CD4-positive, alpha-beta T cell treated with Interferon gamma for 1 hour (primary cell): ENCODE data around the gene ZNF101.

Source experiments
- DNase-seq: peaks from one replicate; pipeline ENCODE4 v3.0.0-alpha.2; 2020

ZNF101 gene

DNA sequence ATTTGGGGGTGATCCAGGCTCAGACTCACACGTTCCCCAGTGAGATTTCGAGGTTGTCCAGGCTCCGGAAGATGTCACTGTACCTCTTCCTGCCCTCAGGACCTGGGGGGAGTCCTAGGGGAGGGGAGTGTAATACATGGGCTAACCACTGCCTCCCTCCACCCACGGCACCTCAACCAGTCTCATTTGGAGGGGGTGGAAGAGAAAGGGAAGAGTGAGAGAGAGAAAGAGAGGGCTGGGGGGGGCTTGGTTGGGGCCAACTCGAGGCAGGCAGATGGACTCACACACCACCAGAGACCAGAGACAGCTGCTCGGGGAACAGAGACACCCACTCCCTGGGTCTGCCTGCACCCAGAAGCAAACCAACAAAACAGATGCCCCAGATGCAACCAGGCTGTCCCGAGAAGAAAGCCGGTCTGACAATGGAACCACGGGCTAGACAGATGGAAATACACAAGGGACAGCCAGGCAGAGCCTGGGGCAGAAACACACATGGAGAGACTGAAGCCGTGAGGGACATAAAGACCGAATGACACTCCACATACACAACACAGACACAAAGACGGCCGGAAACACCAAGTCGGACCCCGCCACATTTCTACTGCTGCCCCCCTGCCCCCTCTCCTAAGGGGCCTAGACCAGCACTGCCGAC, 26.0 kb upstream of the ZNF101 start:
- DNase-seq, result peak; percentile 58

DNA sequence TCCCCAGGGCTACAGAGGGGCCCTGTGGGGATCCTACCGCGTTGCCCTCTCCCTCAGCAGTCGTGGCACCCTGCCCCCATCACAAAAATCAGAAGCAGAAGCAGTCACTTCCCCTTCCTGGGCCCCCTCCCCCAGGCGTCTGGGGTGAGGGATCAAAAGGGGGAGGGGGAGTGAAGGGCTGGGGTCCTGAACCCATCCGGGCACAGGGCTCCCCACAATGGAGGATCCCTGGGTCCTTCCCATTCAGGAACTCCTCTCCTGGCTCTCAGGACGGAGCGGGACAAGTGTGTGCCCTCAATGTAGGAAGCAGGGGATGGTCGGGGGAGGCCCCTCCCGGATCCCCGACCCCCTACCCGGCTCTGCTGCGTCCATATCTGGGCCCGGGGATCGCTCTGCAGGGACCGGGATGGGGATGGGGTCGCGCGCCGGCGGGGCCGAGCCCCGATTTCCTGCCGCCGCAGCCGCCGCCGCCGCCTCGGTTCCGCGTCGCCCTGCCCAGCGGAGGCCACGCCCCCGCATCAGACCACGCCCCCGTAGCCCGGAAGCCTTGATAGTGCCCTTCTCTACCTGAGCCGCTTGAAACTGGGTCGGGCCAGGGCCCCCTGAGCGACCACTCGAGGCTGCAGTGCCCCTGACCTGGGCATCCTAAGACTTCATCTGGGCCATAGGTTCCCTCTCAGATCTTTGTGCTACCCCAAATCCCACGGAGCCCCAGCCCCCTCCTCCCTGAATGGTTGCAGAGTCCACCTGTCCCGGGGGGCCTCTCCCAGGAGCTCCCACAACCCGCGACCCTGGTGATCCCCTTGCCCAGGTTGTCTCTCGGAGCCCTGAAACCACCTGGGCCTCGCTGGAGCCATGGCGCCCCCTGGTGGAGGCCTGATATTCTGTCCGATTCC, 25.2 kb upstream of the ZNF101 start, which contains the start of gene GMIP:
Gene GMIP, minus strand, starts transcription at position 500 of the 896 bp plus-strand sequence. Its CDS starts 128 bp downstream, at position 372.
- DNase-seq, result peak; percentile 84

DNA sequence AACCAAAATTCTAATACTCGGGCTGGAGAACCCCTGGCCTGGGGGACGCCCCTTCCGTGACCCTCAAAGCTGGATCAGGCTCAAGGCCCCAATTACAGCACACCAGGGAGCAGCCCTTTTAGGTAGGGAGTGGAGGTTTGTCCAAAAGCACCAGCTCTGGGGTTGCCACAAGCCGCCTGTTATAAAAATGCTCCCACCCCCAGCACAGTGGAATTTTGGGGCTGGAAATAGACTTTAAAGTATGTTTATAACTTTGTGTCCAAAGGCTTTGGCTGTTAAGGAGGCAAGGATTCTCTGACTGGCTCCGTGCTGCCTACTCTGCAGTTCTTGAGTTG, 24.6 kb upstream of the ZNF101 start:
- DNase-seq, result no peak

DNA sequence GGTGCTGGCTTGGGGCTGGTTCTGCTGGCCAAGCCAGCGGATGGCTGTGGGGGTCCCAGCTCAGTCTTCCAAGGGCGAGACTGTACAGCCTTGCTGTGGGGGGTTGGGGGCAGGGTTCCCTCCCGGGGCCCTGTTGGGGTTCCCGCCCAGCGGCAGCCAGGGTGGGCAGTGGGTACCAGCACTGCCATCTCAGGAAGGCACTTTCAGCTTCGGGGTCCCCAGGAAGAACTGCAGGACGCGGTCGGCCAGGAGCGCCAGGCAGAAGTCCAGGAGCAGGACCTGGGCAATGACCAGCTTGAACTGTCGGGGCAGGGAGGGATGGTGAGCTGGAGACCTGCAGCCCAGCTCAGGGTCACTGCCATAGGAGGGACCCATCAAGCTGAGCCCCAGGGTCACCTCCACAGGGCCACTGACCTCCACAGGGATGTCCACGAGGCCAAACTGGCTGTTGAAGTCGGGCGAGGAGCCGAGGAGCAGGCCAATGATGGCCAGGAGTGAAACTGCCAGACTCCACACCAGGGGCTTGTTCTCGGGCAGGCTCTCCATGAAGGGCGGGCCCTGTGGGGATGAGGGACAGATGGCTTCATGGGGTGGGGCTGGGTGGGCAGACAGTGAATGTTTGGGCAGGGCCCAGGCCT, 23.3 kb upstream of the ZNF101 start:
- DNase-seq, result no peak

DNA sequence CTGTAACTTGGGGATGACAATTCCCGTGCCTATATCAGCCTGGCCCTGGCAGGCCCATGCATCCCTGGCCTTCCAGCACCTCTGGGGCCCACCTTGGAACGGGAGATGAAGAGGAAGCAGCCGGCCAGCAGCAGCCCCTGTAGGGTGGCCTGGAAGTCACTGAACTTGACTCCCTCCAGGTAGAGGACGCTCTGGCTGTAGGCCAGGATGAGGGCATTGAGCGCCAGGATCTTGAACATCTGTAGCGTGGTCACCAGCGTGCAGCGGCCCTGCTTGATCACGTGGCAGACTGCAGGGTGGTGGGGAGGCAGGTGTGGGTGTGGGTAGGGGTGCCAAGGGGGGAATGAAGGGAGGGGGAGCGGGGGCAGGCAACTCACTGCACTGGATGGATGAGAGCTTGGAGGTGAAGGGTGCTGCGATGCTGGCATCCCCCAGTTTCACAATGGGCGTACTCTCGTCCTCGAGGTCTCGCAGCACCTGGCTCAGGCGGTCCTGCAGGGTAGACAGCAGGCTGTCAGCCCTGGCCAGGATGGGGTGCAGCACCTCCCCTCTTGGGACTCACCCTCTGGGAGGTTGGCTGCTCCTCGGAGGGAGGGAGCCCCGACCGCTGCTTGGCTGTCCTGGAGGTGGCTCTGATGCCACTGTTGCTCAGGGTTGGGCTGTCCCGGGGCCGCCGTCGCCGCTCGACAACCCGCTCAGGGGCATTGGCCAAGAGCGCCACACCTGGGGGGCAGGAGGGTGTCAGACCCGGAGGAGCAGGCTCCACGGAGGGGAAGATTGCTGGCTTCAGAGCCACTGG, 21.4 kb upstream of the ZNF101 start:
- no peak for DNase-seq

DNA sequence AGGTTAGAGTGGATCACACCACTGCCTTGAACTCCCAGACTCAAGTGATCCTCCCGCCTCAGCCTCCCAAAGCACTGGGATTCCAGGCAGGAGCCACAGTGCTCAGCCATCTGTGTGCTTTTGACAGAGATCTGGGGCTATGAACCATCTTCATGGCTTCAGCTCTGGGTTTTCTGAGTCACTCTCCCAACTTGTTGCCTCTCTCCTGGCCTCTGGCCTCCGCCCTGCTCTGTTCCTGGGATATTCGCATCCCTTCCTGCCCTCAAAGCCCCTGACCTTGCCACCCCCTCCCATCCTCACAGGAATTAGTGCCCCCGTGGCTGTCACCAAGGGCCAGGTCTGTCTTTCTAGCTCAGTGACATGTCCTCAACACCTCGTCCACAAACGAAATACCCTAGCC, 19.5 kb upstream of the ZNF101 start:
- no peak for DNase-seq

DNA sequence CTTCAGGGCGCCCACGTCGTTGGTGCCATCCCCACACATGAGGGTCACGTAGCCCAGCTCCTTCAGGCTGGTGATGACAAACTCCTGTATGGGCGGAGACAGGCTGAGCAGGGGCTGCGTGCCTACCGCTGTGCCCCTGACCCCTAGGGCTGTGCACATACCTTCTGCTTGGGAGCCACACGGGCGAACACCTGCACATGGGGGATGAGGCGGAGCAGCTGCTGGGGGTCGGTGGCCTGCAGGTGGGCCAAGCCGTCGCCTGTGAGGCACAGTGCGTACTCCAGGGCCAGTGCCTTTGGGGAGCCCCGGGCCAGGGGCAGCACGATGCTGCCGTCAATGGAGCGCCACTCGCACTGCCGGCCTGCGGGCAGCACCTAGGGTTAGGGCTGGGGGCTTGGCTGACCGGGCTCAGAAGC, 19.1 kb upstream of the ZNF101 start:
- DNase-seq, result no peak

DNA sequence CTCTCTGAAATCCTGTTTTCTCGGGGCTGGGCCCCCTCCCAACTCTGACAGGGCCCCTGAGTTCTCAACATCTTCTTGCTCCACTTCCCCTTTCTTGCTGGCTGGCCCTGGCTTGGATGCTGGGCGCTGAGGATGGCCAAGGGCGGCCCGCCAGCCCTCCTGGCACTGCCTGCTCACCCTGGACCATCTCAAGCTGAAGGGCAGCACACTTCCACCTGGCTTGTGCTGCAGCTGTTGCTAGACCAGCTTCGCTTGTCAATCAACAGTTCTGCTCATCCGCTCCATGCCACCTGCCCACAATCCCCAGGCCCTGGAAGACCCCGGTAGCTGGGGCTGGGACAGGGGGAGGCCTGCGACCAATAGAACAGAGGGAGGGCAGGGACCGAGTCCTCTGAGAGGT, 18.3 kb upstream of the ZNF101 start:
- no peak for DNase-seq

DNA sequence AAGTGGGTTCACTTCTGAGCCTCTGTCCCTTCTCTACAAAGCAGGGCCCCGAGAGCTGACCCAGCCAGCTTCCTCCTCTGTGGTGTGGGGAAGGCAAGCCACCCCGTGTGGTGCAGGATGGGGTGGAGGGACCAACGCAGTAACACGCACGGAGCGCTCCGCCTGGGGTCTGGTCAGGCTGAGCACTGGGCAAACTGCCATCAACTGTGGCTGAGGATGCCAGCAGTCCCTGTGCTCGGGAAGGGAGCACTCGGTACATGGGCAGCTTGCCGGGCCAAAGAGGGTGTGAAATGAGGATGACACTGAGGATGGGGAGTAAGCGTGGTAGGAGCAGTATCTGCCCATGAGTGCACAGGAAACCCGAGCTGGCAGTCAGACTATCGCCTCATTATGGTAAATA, 17.6 kb upstream of the ZNF101 start:
- no peak for DNase-seq

DNA sequence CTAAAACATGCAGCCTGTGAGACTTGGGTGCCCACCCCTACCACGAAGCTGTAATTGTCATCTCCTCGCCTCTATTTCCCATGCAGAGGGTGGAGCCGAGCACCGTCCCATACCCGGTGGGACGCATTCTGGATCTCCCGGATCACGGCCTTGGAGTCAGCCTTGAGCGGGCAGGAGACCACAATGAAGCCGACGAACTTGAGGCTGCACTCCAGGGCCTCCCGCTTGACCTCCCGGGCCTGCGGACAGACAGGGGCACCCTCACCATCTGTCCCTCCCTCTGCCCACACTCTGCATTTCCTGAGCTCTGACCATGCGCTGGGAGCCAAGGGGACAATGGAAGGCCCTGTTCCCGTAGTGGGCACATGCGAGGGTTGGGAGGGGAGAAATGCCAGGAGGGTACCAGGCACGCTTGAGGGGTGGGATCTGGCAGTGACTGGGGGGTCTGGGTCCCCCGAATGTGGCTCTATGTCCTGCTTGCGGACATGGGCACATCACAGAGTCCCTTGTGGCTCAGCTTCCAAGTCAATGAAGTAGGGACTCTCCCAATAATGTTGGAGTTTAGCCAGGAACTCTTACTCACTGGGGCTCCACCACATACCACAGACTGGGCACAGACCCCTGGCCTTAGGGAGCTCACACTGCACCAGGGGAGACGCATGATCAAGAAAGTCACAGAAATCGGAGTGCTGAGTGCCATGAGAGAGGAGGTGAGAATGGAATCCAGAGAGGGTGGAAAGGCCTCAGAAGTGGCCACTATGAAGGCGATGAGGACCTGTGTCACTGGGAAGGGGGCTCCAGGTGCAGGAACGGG, 15.9 kb upstream of the ZNF101 start:
- no peak for DNase-seq

DNA sequence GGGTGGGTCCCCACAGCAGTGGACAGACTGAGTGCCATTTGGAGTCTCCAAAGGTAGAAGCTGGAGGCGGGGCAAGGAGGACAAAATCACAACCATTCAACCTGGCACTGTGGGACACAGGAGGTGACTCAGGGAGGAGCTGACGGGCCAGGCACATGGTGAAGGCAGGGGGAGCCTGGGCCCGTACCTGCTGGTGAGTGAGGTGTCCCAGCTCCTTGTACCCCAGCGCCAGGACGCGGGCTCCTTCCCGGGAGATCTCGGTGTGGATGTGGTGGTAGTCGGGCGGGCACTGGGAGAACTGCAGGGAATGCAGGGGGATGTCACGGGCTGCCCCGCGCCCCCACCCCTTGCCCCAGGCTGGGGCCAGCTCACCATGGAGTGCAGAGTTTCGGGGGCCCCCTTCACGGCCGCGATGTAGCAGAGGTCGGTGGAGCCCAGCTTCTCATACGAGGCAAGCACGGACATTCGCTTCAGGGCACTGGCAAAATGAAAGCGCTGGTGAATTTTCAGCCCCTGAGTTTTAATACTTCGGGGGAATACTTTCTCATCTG, 15.0 kb upstream of the ZNF101 start:
- DNase-seq, result no peak

DNA sequence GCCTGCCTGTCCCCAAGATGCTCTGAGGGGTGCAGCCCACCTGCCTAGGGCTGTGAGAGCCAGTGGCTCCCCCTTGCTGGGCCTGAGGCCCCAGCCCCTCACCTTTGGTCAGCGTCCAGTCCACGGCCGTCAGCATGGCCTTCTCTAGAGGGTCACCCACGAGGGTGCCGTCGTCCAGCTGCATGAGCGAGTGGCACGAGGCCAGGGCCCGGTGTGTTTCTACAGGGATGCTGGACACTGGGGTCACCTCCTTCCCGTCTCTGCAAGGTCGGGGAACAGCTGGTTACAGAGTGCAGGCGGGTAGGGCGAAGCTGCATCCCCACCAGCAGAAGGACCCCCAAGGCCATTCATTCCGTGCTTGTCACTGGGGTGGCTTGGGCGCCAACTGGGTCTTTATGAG, 14.2 kb upstream of the ZNF101 start:
- DNase-seq, result no peak

DNA sequence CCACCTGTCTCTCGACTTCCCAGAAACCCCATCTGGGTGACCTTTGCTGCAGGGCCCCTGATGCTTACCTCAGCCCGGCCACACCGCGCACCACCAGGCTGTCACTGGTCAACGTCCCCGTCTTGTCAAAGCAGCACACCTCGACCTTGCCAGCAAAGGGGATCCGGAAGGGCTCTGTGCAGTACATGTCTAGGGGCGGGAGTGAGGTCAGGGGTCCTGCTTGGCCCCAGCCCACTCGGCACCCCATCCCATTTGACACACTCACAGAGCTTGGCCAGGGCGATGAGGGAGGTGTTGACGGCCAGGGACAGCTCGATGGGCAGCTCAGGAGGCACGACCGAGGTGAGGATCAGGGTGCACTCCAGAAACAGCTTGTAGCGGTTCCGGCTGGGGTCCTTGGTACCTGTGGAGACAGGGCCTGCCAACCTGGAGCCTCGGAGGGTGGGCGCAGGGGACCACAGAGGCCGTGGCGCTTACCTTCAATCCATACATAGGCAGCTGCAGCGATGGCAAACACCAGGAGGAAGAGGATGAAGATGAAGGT, 13.5 kb upstream of the ZNF101 start:
- DNase-seq, result no peak

DNA sequence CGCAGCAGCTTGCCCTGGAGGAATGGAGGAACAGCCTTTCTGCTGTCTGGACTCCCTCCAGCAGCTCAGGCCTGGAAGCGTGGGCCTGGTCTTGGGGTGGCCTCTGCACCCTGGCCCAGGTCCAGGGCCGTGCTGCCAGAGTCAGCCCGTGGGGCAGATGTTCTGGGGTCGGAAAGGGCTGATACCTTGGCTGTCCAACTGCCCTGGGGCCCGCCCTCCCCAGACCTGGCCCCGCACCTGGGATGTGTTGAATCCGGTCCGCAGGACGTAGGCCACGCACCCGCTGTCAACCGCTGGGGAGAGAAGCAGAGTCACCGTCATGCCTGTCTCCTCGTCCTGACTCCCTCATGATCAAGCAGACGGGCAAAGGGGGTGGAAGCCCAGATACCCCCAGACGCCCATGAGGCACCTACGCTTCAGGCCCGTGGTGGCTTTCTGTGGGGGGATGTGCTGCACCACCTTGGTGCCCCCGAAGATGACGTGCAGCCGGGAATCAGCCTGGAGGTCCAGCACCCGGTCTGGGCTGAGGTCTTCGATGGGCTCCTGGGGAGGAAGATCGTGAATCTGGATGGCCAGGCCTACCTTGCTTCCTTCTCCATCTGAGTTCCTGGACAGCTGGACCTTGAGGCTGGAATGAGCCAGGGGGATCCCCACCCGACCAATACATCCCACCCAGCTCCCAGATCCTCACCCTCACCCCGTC, 12.8 kb upstream of the ZNF101 start:
- no peak for DNase-seq

DNA sequence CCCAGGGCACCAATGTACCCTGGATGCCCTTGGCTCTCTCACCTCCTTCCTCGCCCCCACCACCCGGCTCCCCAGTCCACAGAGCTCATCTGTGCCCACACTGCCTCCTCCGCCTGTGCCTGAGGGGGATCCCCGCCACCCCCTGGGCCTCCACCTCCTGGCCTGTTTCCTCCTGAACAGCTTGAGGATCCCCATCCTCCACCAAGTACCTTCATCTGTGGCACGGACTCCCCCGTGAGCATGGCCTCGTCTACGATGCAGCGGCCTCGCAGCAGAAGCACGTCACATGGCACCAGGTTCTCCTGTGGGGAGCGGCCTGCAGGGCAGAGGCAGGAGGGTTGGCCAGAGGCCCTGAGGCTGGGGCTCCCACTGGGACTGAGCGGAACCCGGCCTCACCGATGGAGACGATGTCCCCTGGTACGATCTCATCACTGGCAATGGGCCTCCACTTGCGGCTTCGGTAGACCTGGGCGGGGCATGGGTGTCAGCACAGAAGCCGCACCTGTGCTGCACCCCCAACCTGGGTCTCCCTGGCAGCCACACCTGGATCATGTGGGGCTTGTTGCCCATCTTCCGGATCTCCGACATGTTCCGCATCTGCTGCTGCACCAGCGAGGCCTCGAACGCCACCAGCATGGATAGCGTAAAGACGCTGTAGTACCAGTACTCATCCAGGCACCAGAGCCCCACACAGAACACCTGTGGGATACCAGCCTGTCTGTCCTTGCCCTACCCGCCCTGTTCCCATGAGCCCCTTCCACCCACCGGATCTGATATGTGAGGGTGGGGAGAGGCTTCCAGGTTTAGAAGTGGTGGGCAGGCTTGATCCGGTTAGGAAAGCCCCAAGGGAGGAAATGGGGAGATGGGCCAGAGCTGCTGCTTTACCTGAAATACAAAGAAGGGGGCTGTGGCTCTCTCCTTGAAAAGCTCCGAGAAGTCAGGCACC, 11.9 kb upstream of the ZNF101 start:
- DNase-seq, result no peak

DNA sequence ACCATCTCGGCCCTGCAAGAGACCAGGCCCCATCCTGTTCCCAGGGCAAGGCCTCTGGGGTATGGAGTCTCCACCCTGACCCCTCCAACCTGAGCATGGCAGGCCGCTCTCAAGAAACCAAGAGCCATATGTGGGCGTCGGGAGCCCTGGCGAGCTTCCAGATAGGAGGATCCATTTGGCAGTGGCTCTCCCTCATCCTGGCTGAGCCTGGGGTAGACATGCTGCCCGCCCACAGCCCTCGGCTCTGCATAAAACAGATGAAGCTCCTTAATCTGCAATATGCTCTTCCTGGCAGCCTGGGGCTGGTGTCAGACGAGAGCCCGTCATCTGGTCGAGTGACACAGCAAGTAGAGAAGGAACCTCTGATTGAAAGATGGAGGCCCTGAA, 11.2 kb upstream of the ZNF101 start:
- DNase-seq, result no peak

DNA sequence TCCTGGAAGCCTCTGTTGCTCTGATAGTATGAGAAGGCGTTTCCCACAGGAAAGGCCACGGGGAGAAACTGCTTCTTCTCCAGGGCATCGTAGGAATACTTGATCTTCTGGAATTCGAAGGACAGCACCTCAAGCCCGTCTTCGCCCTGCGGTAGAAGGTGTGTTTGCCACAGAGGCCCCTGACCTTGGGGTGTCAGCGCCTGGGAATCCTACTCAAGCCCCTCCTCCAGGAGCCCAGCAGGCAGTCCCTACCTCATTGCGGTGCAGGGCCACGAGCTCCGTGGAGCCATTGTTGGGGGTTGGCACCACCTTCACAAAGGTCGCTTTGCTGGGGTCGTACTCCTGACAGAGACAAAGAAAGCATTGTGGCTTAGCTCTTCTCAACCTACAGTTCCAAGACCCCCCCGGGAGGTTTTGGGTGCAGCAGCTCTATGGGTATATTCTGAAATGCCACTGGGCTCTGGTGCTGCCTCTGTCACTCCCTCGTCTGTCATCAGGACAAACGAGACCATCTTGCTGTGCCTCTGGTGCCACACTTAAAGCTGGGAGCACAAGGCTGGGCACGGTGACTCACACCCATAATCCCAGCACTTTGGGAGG, 8.9 kb upstream of the ZNF101 start:
- DNase-seq, result no peak

DNA sequence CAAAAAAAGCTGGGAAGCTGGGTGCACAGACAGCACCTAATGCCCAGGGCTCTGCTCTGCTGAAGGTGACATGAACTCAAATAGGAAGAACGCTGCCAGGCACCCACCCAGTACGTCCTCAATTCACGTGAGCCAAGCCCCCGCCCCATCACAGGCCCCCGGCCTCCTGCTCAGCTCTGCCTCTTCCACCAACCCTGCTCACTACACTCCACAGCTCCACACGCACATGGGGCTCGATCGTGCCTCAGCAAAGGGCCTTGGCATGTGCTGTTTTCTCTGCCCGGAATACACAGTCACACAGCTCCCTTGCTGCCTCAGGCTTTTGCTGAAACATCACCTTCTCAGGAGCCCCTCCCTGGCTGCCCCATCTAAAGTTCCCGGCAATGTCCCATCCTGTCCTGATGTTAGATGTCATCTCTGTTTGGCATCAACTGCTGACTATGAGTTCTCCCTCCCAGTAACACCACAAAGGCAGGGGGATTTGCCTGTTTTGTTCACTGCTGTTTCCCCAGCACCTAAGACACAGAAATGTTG, 7.4 kb upstream of the ZNF101 start:
- no peak for DNase-seq

DNA sequence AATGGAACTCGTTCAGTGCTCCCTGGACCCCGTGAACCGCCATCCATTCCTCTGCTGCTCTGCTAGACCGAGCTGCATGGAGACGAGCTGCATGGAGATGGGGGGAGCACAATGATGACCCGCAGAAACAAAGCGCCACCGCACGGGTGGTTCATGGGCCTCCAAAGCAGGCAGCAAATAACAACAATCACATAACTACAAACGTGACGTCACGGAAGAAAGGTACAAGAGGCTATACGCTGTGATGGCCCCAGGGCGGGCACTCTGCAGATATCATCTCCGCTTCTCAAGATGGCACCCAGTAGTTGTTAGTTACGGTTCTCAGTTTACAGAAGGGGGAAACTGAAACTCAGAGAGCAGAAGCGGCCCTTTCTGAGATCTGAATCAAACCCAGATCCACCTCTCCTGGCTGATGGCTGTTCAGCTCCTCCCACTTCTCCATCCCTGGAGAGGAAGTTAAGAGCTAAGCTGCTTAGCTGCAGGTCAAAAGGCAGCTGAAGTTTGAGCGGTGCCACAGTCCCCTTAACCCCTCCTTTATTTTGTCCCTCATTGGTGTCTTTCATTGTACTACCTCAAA, 6.9 kb upstream of the ZNF101 start:
- DNase-seq, result peak; percentile 68
